GM18511 (cell line): ENCODE measurements around the gene SNTA1.
"Not testable (repeated sequence)": the region's sequence is repeated elsewhere in the genome, so short reads cannot be mapped to it uniquely, and the experiment has no call there.

ENCODE experiments used
- ATAC-seq: cut with Tn5 transposase; IDR thresholded peaks from one replicate; pipeline ENCODE4 v1.9.1; 2021; ENCODE audit warnings: mild to moderate bottlenecking, moderate library complexity; ENCODE audit not compliant: unreplicated experiment

SNTA1 gene

GRCh38 chr20:33400812-33401183 is 42.8 kb downstream of the SNTA1 start:
- ATAC-seq: no peak

- ATAC-seq: no peak
Observed at GRCh38 chr20:33399924-33400323, 43.6 kb downstream of the SNTA1 start.

GRCh38 chr20:33394718-33395117 is 48.8 kb downstream of the SNTA1 start:
- no peak for ATAC-seq

- no peak for ATAC-seq
Observed at GRCh38 chr20:33393609-33394008, 50.0 kb downstream of the SNTA1 start.

- no peak for ATAC-seq
Observed at GRCh38 chr20:33391722-33392415, 51.7 kb downstream of the SNTA1 start.

GRCh38 chr20:33389326-33389725 is 54.2 kb downstream of the SNTA1 start:
- not testable (repeated sequence) for ATAC-seq

GRCh38 chr20:33388268-33388667 is 55.3 kb downstream of the SNTA1 start:
- no peak for ATAC-seq

GRCh38 chr20:33387177-33387576 is 56.4 kb downstream of the SNTA1 start:
- no peak for ATAC-seq

GRCh38 chr20:33386673-33387072 is 56.9 kb downstream of the SNTA1 start:
- no peak for ATAC-seq

GRCh38 chr20:33377366-33377765 is 66.2 kb downstream of the SNTA1 start:
- ATAC-seq: no peak

- ATAC-seq: no peak
Observed at GRCh38 chr20:33373735-33374605, 69.6 kb downstream of the SNTA1 start.

GRCh38 chr20:33372993-33373441 is 70.5 kb downstream of the SNTA1 start:
- ATAC-seq: no peak

- ATAC-seq: peak; percentile 82
Observed at GRCh38 chr20:33370291-33370690, 73.3 kb downstream of the SNTA1 start.

GRCh38 chr20:33362898-33363297 is 80.7 kb downstream of the SNTA1 start:
- no peak for ATAC-seq

GRCh38 chr20:33359399-33360261 is 83.9 kb downstream of the SNTA1 start:
- no peak for ATAC-seq
